ENCODE measurements around the gene TTC3.

DNA sequence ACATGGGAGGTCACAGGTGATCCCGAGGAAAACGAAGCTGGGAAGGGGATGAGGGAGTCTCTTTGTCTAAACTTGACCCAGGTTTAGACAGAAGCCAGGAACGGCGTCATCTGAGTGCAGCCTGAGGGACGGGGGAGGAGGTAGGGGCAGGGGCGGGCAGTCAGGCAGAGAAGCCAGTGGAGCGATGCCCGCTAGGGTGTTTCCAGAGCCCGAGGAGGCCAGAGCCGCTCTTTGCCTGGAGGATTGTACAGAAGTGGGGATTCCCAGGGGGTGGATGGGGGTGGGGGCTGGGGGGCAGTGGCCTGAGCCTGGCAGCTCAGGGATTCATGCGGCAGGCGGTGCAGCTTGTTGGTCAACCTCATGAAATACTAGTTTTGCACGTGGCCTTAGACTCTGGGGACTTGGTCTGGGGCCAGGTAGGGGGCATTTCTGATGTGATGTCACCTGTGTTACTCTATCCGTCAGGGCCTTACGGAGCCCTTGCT, 135.7 kb downstream of the TTC3 start:
- no peak for TF ChIP-seq SUZ12 (IDR thresholded peaks at IDR 0.05)
- no peak for TF ChIP-seq ARNT (IDR thresholded peaks at IDR 0.05)
- no peak for TF ChIP-seq ZNF384 (IDR thresholded peaks at IDR 0.05)
- no peak for TF ChIP-seq FOXM1 (IDR thresholded peaks at IDR 0.05; ENCODE audit: borderline replicate concordance)
- TF ChIP-seq LEF1 (IDR thresholded peaks at IDR 0.05; ENCODE audit: borderline replicate concordance), result no peak
- TF ChIP-seq TARDBP (IDR thresholded peaks at IDR 0.05), result no peak
- no peak for TF ChIP-seq SP1 (IDR thresholded peaks at IDR 0.05)
